Hematopoietic multipotent progenitor cell (in vitro differentiated cells): ENCODE measurements around the gene GPC5. TPM values are rescaled to one million over a fixed set of nuclear protein-coding genes. Genes with fewer than 3 reads are reported as not detected.
"Not testable (repeated sequence)": the region's sequence is repeated elsewhere in the genome, so short reads cannot be mapped to it uniquely, and the experiment has no call there.

Experiments used
- DNase-seq, 3 donors: peaks; one replicate each; pipeline ENCODE4 v3.0.0-alpha.2; 2011 to 2015; ENCODE audit warnings: low read depth in 2 of 3, low spot score in 2 of 3
- total RNA-seq: library from RNA; depleted of rRNA; stranded (reverse); fragments of >200 nt; gene quantifications from one replicate; pipeline ENCODE4 v1.2.3, GENCODE V29; 2012

GPC5 gene
- total RNA-seq, 1 donor = 18.3 TPM

DNA sequence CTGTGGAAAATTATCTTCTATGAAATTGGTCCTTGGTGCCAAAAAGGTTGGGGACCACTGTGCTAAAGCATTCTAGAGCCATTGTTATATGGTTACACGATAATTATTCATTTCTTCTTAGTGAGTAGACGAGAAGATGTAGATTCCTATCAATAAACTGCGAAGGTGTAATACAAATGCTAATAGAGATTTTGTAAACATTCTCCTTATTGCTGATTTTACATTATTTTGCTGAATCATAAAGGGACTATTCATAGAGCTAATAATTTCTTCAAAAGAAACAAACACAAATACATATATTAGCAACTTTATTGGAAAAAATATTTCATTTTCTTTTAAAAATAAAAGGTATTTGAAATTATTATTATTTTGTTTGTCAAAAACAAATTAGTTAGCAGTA, 1005.2 kb downstream of the GPC5 start:
- no peak for DNase-seq

DNA sequence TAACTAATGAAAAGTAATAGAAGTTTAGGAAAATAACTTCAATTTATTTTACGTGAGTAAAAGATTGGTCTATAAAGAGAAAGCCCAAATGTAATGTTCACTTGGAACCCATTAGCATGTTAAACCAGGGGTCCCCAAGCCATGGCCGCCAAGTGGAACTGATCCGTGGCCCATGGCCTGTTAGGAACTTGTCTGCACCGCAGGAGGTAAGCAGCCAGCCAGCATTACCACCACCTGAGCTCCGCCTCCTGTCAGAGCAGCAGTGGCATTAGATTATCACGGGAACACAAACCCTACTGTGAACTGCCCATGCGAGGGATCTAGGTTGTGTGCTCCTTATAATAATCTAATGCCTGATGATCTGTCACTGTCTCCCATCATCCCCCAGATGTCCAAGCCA, 1009.4 kb downstream of the GPC5 start:
- no peak for DNase-seq

DNA sequence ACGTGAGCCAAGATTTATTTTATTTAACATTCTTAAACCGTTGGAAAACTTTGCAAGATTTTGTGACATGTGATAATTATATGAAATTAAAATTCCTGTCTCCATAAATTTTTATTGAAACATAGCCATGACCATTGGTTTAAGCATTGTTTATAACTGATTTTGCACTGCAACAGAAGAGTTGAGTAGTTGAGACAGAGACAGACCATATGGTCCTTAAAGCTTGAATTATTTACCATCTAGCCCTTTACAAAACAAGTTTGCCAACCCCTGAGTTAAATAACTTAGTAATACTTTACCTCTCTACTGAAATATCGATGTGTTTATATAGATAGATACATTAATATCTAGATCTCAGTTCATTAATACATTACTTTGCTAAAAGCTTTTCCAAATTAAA, 1014.1 kb downstream of the GPC5 start:
- DNase-seq = no peak

DNA sequence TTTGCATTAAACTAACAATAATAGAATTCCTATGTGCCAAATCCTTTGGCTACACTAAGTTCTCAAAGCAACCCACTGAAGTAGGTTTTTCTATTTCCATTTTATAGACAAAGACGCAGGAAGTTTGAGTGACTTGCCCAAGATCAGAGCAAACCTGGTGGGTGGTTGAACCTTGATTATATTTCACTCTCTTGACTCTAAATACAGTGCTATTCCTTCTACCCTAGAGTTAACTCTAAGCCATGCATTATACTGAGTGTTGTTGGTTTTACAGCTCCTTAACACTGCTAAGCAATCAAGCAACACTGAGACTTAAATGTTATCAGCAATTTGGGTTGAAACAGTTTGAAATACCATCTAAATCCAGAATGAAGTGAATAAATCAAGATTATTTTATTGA, 1014.6 kb downstream of the GPC5 start:
- no peak for DNase-seq

DNA sequence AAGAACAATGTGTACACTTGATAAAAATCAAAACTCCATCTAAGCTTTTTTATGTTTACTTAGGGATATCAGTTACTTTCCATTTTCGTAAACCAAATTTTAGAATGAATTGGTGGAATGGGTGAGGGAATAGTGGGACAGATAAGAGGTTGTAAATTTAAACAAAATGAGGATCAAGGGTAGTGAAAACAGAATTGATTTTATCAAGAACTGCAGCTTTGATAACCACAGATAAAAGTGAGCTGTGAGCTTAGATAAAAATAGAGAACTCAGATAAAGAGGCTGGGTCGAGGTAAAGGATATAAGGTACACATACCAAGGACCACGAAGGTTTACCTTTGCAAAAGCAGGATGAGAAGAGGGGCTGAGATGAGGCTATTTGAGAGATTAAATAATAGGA, 1015.0 kb downstream of the GPC5 start:
- DNase-seq = no peak

DNA sequence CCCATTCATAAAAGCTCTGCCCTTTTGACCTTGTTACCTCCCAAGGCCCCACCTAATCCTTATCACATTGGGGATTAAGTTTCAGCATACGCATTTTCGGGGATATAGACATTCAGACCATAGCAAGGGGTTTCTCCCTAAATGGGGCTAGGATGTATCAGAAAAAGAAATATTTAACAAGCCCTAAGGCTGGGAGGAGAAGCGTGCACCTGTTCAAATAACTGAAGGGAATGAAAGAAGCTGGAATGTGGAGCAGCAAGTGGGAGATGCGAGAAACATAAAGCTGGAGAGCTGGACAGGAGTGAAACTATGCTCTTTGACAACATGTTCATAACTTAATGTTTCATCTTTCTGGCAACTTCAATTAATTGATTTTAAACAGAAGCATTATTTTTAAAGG, 1016.4 kb downstream of the GPC5 start:
- no peak for DNase-seq

DNA sequence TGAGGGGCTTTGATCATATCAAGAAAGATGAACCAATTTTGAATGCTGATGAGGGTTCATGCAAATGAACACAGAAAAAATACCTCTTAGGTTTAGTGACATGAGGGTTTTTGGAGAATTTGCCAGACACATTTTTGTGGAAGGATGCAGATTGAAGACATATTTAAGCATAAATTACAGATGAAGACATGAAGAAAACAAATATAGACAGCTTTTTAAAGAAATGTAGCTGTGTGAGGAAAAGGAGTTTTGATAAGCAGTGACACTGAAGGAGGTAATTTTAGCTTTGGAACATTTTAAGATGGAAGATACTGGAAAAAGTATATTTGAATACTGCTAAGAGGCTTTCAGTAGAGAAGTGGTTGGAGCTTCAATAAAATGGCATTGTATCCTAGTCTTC, 1017.4 kb downstream of the GPC5 start:
- no peak for DNase-seq

DNA sequence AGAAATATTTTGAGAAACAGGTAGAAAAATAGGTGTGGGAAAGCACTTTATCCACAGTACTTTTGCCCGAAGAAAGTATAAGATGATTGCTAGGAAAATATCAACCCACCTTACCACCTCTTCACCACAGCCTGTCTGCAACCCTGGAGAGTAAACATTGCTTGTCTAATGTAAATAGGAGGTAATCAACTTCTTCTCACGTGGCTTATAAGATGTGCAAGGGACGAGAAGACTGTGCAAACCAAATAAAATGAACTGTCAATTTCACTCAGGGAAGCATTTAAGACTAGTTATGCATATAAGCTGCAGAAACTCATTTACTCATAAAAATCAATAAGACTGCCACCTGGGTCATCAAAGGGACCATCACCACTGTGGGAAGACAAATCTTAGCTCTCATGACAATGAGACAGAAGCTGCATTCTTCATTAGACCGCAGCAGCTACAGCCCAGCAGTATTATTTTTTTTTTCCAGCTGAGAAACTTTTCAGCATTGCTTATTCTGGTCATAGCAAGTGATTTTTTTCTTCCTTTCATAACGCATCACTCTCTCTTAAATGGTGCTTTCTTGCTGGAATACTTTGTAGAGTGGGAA, 1020.5 kb downstream of the GPC5 start:
- DNase-seq = no peak

DNA sequence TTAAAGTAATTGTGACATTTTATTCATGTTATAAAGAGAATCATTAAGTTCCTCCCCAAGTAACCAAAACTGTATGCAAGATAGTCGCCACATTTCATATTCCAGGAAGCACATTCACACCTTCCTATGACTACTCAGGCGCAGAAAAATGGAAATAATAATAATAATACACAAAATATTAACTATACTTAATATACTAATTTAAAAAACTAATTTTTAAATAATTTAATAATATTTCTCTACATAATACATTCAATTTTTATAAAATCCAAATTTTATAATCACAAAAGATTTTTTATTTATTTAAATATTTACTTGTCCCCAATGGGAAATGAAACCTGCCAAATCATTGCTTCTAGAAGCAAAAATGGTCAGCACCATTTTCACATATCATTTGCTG, 1030.8 kb downstream of the GPC5 start:
- DNase-seq = no peak

DNA sequence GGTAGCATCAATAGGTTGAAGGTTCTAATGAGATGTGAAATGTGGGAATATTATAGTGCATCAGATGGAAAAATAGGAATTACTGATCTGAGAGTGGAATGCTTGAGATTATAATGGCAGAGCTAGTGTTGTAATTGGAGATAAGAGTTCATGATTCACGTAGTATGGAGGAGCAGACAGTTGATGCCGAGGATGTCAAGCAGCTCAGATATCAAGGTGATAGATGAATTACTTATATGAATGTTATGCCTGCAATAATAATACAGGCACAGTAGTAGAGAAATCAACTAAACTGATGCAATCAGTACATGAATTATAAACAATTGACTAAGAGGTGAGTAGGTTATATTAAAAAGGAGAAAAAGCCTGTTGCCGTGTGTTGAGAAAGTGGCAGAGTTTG, 1035.0 kb downstream of the GPC5 start:
- DNase-seq = no peak

DNA sequence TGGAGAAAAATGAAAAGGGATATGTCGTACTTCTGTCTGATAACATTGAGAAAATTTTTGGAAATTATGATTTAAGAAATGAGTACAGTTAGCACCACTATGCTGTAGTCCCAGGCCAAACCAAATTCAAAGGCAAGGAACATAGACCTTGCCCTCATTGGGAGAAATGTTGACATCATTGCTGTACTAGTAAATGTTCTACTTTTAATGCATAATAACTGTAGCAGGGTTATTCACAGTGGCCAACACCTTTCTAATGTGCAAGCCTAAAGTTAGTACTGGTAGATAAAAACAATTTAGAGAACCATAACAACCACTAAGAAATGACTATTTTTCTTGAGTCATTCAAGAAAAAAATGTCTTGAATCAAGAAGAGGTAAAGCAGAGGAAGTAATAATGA, 1035.5 kb downstream of the GPC5 start:
- DNase-seq = no peak

DNA sequence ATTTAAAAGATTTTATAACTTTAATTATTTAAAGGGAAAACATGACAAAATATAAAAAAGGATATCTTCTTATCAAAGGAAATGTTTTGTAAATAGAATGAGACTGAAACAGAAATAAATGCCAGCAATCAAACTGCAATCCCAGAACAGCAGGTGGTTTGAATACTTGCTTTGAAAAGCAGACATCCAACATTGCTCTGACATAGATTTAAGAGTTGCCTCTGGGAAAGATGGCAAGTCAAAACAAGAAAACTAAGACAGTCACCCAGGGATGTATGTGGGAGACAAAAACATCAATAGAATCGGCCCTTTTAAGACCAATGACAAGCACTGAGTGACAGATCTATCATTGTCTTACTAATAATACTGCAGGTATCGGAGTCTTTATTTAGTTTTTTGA, 1038.5 kb downstream of the GPC5 start:
- no peak for DNase-seq

DNA sequence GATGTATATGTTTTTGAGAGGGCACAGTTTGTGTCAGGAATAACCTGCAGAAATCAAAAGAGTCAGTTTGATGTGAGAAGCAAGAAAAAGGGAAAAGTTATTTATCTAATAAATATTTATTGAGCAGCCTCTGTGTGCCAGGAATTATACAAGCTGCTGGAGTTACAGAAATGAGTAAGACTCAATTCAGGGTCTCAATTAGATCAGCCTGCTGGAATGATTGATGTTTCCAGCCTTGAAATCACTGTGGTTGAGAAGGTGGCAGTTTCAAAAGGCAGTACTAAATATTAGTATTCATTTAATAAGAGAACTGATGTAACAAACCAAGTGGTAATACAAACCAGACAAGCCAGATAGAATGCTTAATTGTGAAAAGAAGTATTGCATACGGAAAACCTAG, 1045.8 kb downstream of the GPC5 start:
- no peak for DNase-seq

DNA sequence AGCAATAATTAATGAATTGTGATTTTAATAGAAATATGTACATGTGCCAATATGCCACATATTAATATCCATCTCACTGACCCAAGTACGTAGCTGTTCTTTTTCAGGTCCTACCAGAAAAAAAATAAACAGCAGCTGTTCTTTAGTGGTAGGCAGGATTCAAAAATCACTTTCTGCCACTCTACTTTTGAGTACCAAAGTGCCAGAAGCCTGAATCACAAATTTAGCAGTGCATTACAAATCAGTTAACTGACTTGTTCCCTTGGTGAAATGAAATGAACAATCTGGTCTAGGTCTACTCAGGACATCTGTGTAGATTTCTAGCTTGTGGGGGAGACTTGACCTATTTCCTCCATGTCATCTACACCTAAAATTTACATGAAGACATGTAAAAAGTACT, 1052.6 kb downstream of the GPC5 start:
- no peak for DNase-seq

DNA sequence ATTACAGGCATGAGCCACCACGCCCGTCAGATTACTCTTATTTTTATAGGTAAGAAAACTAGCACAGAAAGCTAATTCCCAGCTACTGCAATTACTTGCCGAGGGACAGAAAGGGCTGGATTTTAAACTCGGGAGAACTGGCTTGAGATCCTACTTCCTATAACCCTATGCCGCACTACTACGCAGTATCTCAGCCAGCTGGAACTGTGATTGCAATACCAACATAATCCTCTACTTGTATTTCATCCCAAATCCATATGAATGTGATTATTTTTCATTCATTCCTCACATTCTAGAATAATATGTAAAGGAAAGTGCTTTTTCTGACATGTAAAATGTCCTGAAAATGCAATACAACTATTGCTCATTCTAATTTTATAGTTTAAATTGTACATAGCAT, 1054.4 kb downstream of the GPC5 start:
- DNase-seq = no peak

DNA sequence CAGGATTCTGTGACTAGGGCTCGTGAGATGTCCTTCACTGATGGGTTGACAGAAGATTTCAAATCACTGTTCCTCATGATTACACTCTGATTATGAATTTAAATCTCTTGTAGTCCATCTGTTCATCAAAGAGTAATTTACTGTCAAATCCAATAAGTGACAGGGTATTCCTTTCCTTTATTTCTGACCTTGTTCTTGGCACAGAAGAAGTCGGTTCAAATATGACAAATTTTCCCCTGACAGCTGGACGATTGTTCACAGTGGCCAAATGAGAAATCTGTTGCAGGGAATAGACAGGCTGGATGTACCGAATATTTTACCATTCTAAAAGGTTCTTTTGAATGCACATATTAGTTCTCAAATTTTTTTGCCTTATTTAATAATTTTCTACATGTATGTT, 1060.9 kb downstream of the GPC5 start:
- DNase-seq = no peak

DNA sequence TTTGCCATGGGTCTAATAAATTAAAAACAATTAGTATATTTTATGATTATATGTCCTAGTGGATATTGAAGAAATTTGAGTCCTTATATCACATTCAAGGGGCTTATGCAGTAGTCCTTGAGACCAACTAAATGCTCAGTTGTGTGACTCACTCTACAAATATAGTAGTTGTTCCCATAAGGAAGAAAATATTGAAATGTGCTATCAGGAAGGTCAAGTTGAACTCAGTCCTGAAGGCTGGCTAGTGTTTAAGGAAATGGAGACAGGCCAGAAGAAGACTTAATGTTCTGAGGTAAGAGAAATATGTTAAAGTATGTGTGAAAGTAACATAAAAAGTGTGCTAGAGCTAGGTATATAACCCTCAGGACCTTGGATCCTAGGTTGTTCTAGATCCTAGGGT, 1062.1 kb downstream of the GPC5 start:
- DNase-seq = no peak

DNA sequence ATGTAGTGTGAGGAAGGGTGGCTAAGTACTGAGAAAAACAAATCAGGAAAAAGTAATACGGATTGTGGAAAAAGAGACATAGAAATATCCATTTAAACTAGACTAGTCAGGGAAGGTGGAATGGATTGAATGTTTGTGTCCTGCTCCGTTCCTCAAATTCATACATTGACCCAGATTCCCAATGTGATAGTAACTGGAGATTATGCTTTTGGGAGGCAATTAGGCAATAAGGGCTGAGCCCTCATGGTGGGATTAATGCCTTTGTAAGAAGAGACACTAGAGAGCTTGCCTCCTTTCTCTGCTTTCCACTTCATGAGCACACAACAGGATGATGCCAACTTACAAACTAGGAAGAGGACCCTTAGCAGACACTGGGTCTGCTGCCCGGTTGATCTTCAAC, 1063.0 kb downstream of the GPC5 start:
- DNase-seq = no peak

DNA sequence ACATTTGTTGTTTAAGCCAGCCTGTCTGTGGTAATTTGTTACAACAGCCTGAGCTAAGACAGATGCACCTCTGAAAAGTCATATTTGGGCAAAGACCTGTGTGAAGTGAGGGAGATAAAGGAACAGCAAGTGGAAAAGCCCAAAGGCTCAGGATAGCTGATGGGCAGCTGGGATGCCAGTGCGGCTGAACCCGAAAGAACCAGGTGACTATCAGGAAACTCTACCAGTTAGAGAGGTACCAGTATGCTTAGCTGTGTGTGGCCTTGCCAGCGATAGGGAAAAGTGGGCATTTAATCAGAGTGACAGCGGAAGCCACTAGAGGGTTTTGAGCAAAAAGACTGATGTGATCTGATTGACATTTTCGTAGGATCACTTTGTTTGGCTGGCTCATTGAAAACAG, 1063.4 kb downstream of the GPC5 start:
- DNase-seq = no peak

DNA sequence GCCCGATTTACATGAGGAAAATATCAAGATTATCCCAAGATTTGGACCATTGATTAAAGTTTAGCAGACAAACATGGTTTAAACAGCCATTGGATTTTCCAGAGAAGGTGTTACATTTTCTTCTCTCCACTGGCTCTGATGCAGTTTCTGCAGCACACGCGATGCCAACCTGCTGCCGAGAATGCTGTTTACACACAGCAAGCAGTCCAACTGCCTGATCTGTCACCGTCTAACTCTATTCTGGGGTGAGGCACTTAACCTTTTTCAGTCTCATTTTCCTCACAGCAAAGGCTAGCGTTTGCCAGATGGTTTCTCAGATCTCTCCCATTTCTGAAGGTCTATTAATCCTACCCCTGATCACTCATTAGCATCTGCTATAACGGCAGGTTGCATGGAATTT, 1064.7 kb downstream of the GPC5 start:
- DNase-seq = no peak

DNA sequence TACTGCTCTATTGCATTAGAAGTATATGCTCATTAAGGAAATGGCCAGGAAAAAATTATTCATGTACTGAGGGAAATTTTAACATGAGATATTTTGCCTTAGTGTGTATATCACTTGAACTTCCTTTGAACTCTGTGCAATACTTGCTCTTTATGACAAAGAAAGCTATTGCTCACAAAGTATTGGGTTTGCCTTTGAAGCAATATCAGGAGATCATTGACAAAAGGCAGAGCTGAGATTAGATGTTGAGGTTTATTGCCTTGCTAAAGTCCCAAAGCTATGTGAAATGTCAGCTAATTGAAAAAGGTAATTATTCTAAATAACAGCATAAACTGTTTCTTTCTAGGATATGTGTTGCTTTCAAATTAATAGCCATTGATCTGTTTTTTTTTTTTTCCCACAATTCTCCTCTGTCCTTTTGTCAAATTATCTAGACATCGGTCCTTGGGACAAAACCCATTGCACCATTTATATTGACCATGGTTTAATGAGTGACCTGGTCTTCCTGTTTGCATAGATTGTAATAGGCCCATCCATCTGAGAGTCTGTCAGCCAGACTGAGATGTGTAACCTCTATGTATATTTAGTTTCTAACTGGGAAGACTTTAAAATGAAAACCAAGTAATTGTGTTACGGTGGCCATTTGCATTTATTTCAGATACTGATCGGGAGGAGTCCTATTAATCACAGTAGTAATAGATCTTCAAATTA, 1075.5 kb downstream of the GPC5 start:
- DNase-seq = no peak

DNA sequence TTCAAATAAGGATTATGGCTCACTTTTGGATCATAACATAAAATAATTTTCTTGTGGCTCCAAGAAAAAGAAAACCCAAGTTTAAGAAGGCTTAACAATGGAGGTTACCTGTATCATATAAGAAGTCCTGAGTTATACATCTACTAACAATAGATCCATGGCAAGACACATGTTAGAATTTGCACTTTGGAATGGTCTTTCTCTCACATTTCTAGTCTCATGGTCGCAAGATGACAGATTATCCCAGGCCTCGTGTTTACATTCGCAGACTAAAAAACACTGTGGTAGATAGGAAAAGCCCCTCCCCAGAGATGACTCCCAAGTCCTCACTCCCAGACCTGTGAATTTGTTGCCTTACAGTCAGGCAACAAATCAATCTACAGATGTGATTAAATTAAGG, 1082.0 kb downstream of the GPC5 start:
- DNase-seq = no peak

DNA sequence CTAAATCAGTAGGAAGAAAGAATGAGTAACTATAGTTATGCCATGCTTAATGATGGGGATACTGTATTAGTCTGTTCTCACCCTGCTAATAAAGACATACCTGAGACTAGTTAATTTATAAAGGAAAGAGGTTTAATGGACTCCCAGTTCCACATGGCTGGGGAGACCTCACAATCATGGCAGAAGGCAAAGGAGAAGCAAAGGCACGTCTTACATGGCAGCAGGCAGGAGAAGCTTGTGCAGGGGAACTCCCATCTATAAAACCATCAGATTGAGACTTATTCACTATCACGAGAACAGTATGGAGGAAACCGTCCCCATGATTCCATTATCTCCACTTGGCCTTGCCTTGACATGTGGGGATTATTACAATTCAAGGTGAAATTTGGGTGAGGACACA, 1084.4 kb downstream of the GPC5 start:
- DNase-seq = not testable (repeated sequence)
